Measurements from ENCODE around the gene TUBB2A.

DNA sequence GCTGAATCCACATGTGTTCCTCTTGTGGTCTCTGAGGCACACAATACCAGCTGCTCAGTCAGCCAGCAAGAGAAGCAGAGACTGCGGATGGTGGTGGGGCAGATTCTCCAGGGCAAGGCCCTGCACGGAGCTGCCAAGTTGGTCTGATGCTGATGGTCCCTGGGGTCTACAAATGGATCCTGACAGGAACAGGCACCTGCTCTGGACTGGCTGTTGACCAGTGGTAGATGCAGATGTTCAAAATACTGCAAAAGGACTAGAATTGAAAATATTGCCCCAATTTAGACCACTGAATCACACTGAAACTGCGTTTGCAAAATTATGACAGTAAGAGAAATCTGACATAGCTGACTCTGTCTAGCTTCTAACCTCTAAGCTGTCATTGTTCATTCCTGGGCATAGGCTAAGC, 29.6 kb upstream of the TUBB2A start:
- TF ChIP-seq SP1 (IDR thresholded peaks at IDR 0.05) (no peak), FOXK2 (IDR thresholded peaks at IDR 0.05) (no peak), ELF4 (IDR thresholded peaks at IDR 0.05) (no peak), HDGF (IDR thresholded peaks at IDR 0.05; ENCODE audit: borderline replicate concordance) (no peak), SUZ12 (IDR thresholded peaks at IDR 0.05) (no peak)

All from HEK293T (cell line).